Activated T-helper 17 cell treated with anti-CD3 and anti-CD28 coated beads, Interleukin-2, amount 50 U/mL, for 72 hours (primary cell): ENCODE results near the gene JCAD. TPM values are rescaled to one million over a fixed set of nuclear protein-coding genes. Genes with fewer than 3 reads are reported as not detected.

Experiments
- ATAC-seq: fragments of 150-1000 bp; cut with Tn5 transposase; replicated peaks from 2 replicates; pipeline ENCODE4 v1.10.0; 2021; ENCODE audit warnings: mild to moderate bottlenecking, moderate library complexity
- H3K27ac Mint-ChIP-seq: one replicate; pipeline ENCODE4 v1.8.0; 2022; ENCODE audit warnings: mixed read lengths
- H3K27me3 Mint-ChIP-seq: one replicate; pipeline ENCODE4 v1.8.0; 2022; ENCODE audit warnings: mixed read lengths
- H3K36me3 Mint-ChIP-seq: one replicate; pipeline ENCODE4 v1.8.0; 2022; ENCODE audit warnings: low read depth, mild to moderate bottlenecking, mixed read lengths
- H3K4me1 Mint-ChIP-seq: one replicate; pipeline ENCODE4 v1.8.0; 2022; ENCODE audit warnings: mixed read lengths
- H3K4me3 Mint-ChIP-seq: one replicate; pipeline ENCODE4 v1.8.0; 2022; ENCODE audit warnings: mild to moderate bottlenecking, mixed read lengths
- H3K9me3 Mint-ChIP-seq: one replicate; pipeline ENCODE4 v1.8.0; 2022; ENCODE audit warnings: mixed read lengths
- total RNA-seq, 2 donors: library from RNA; stranded (reverse); gene quantifications; one replicate each; pipeline ENCODE4 v1.2.3, GENCODE V29; 2022

JCAD gene
- total RNA-seq, 2 donors from 2014 or later = 0.58 TPM; not detected in 1

GRCh38 chr10:30045961-30046360 lies 13.4 kb downstream of the JCAD start:
- Mint-ChIP-seq H3K27me3 (peaks cover 66% of the 10 kb centered on the region), H3K4me3 (no peak overlapping the region), H3K36me3 (no peaks in the 10 kb centered on the region), H3K27ac (no peak overlapping the region), H3K4me1 (peaks cover 5% of the 10 kb centered on the region), H3K9me3 (no peaks in the 10 kb centered on the region)
- no peak for ATAC-seq

- Mint-ChIP-seq H3K27ac (no peak overlapping the region), H3K27me3 (peaks cover 60% of the 10 kb centered on the region), H3K36me3 (no peaks in the 10 kb centered on the region), H3K4me3 (no peak overlapping the region), H3K9me3 (no peaks in the 10 kb centered on the region), H3K4me1 (peaks cover 5% of the 10 kb centered on the region)
- no peak for ATAC-seq
These were observed 15.7 kb downstream of the JCAD start for GRCh38 chr10:30043476-30044270.

GRCh38 chr10:30042820-30043219 lies 16.6 kb downstream of the JCAD start:
- Mint-ChIP-seq H3K27me3 (peaks cover 62% of the 10 kb centered on the region), H3K27ac (no peak overlapping the region), H3K36me3 (no peaks in the 10 kb centered on the region), H3K4me1 (no peaks in the 10 kb centered on the region), H3K9me3 (no peaks in the 10 kb centered on the region), H3K4me3 (no peak overlapping the region)
- no peak for ATAC-seq

GRCh38 chr10:30041196-30042105 lies 17.9 kb downstream of the JCAD start:
- ATAC-seq = no peak
- no peak overlapping the region for H3K4me3 Mint-ChIP-seq
- no peaks in the 10 kb centered on the region for H3K4me1 Mint-ChIP-seq
- peaks cover 69% of the 10 kb centered on the region for H3K27me3 Mint-ChIP-seq
- H3K27ac Mint-ChIP-seq = no peak overlapping the region
- H3K9me3 Mint-ChIP-seq = no peaks in the 10 kb centered on the region
- no peaks in the 10 kb centered on the region for H3K36me3 Mint-ChIP-seq

GRCh38 chr10:30040597-30040996 lies 18.8 kb downstream of the JCAD start:
- Mint-ChIP-seq H3K4me1 (no peaks in the 10 kb centered on the region), H3K4me3 (no peak overlapping the region), H3K9me3 (no peaks in the 10 kb centered on the region), H3K27ac (no peak overlapping the region), H3K36me3 (no peaks in the 10 kb centered on the region), H3K27me3 (peaks cover 64% of the 10 kb centered on the region)
- no peak for ATAC-seq

GRCh38 chr10:30039988-30040387 lies 19.4 kb downstream of the JCAD start:
- H3K36me3 Mint-ChIP-seq = no peaks in the 10 kb centered on the region
- no peak overlapping the region for H3K27ac Mint-ChIP-seq
- no peak overlapping the region for H3K4me3 Mint-ChIP-seq
- no peaks in the 10 kb centered on the region for H3K4me1 Mint-ChIP-seq
- ATAC-seq = no peak
- peaks cover 62% of the 10 kb centered on the region for H3K27me3 Mint-ChIP-seq
- H3K9me3 Mint-ChIP-seq = no peaks in the 10 kb centered on the region

- no peaks in the 10 kb centered on the region for H3K4me1 Mint-ChIP-seq
These were observed 19.8 kb downstream of the JCAD start for GRCh38 chr10:30039567-30039966.

GRCh38 chr10:30038781-30039536 lies 20.4 kb downstream of the JCAD start:
- no peaks in the 10 kb centered on the region for H3K36me3 Mint-ChIP-seq

More at GRCh38 chr10:30039567-30039966, 19.8 kb downstream of the JCAD start:
- H3K27me3 Mint-ChIP-seq = peaks cover 66% of the 10 kb centered on the region
- no peak overlapping the region for H3K27ac Mint-ChIP-seq
- no peaks in the 10 kb centered on the region for H3K36me3 Mint-ChIP-seq
- H3K9me3 Mint-ChIP-seq = no peaks in the 10 kb centered on the region
- no peak for ATAC-seq
- no peak overlapping the region for H3K4me3 Mint-ChIP-seq

GRCh38 chr10:30037620-30038336 lies 21.6 kb downstream of the JCAD start:
- no peak for ATAC-seq
- Mint-ChIP-seq H3K4me1 (no peaks in the 10 kb centered on the region), H3K27me3 (peaks cover 66% of the 10 kb centered on the region), H3K4me3 (no peak overlapping the region), H3K36me3 (no peaks in the 10 kb centered on the region), H3K27ac (no peak overlapping the region), H3K9me3 (no peaks in the 10 kb centered on the region)

More at GRCh38 chr10:30038781-30039536, 20.4 kb downstream of the JCAD start:
- Mint-ChIP-seq H3K9me3 (no peaks in the 10 kb centered on the region), H3K27me3 (peaks cover 67% of the 10 kb centered on the region), H3K27ac (no peak overlapping the region), H3K4me3 (no peak overlapping the region), H3K4me1 (no peaks in the 10 kb centered on the region)
- ATAC-seq = no peak

GRCh38 chr10:30036811-30037210 lies 22.6 kb downstream of the JCAD start:
- peaks cover 65% of the 10 kb centered on the region for H3K27me3 Mint-ChIP-seq
- no peak overlapping the region for H3K27ac Mint-ChIP-seq
- no peaks in the 10 kb centered on the region for H3K4me1 Mint-ChIP-seq
- no peak overlapping the region for H3K4me3 Mint-ChIP-seq
- H3K36me3 Mint-ChIP-seq = no peaks in the 10 kb centered on the region
- ATAC-seq = no peak
- no peaks in the 10 kb centered on the region for H3K9me3 Mint-ChIP-seq

- Mint-ChIP-seq H3K36me3 (no peaks in the 10 kb centered on the region), H3K4me1 (no peaks in the 10 kb centered on the region), H3K27ac (no peak overlapping the region), H3K9me3 (no peaks in the 10 kb centered on the region), H3K27me3 (peaks cover 64% of the 10 kb centered on the region), H3K4me3 (no peak overlapping the region)
- no peak for ATAC-seq
These were observed 23.0 kb downstream of the JCAD start for GRCh38 chr10:30036341-30036740.

GRCh38 chr10:30034433-30035137 lies 24.8 kb downstream of the JCAD start:
- H3K27ac Mint-ChIP-seq = no peak overlapping the region
- peaks cover 69% of the 10 kb centered on the region for H3K27me3 Mint-ChIP-seq
- H3K36me3 Mint-ChIP-seq = no peaks in the 10 kb centered on the region
- no peaks in the 10 kb centered on the region for H3K4me1 Mint-ChIP-seq
- ATAC-seq = no peak
- H3K9me3 Mint-ChIP-seq = no peaks in the 10 kb centered on the region
- H3K4me3 Mint-ChIP-seq = no peak overlapping the region

- no peaks in the 10 kb centered on the region for H3K36me3 Mint-ChIP-seq
- peaks cover 54% of the 10 kb centered on the region for H3K27me3 Mint-ChIP-seq
- ATAC-seq = no peak
- H3K4me3 Mint-ChIP-seq = no peak overlapping the region
- H3K27ac Mint-ChIP-seq = no peak overlapping the region
- H3K9me3 Mint-ChIP-seq = no peaks in the 10 kb centered on the region
- H3K4me1 Mint-ChIP-seq = peaks cover 11% of the 10 kb centered on the region
These were observed 27.3 kb downstream of the JCAD start for GRCh38 chr10:30032125-30032524.
